ENCODE results near the gene USP32.
A peak's percentile ranks its signal among the peaks of the same experiment; 100 is the strongest.
"Not testable (repeated sequence)": the region's sequence is repeated elsewhere in the genome, so short reads cannot be mapped to it uniquely, and the experiment has no call there.

USP32 gene

GRCh38 chr17:60327134-60327900 lies 64.6 kb downstream of the USP32 start:
- no peak for DNase-seq

- DNase-seq: no peak
These were observed 65.2 kb downstream of the USP32 start for GRCh38 chr17:60326702-60327101.

- no peak for DNase-seq
These were observed 66.0 kb downstream of the USP32 start for GRCh38 chr17:60325730-60326524.

GRCh38 chr17:60323754-60324153 lies 68.2 kb downstream of the USP32 start:
- DNase-seq: no peak

GRCh38 chr17:60322056-60322387 lies 69.9 kb downstream of the USP32 start:
- no peak for DNase-seq

- no peak for DNase-seq
These were observed 70.4 kb downstream of the USP32 start for GRCh38 chr17:60321336-60322055.

- no peak for DNase-seq
These were observed 73.1 kb downstream of the USP32 start for GRCh38 chr17:60318830-60319229.

GRCh38 chr17:60318326-60318725 lies 73.6 kb downstream of the USP32 start:
- no peak for DNase-seq

GRCh38 chr17:60315650-60316049 lies 76.3 kb downstream of the USP32 start:
- DNase-seq: peak; percentile 40 to 53

- not testable (repeated sequence) for DNase-seq
These were observed 77.0 kb downstream of the USP32 start for GRCh38 chr17:60314900-60315299.

- no peak for DNase-seq
These were observed 77.5 kb downstream of the USP32 start for GRCh38 chr17:60314423-60314822.

GRCh38 chr17:60311936-60312335 lies 80.0 kb downstream of the USP32 start:
- DNase-seq: no peak

GRCh38 chr17:60311186-60311585 lies 80.7 kb downstream of the USP32 start:
- DNase-seq: no peak

GRCh38 chr17:60305141-60305540 lies 86.8 kb downstream of the USP32 start:
- peak; percentile 82 for DNase-seq

- DNase-seq: no peak
These were observed 87.4 kb downstream of the USP32 start for GRCh38 chr17:60304502-60304901.

GRCh38 chr17:60303406-60304099 lies 88.4 kb downstream of the USP32 start:
- DNase-seq: no peak

- peak in 1 of 2 experiments; percentile 16 for DNase-seq
These were observed 90.3 kb downstream of the USP32 start for GRCh38 chr17:60301649-60302048.

- no peak for DNase-seq
These were observed 91.0 kb downstream of the USP32 start for GRCh38 chr17:60300949-60301348.

GRCh38 chr17:60300011-60300410 lies 91.9 kb downstream of the USP32 start:
- DNase-seq: no peak

- no peak for DNase-seq
These were observed 94.1 kb downstream of the USP32 start for GRCh38 chr17:60297760-60298401.

GRCh38 chr17:60296177-60296576 lies 95.8 kb downstream of the USP32 start:
- no peak for DNase-seq

- DNase-seq: no peak
These were observed 98.2 kb downstream of the USP32 start for GRCh38 chr17:60293580-60294335.

Measured in AML-193 (cell line).